Natural killer cell (primary cell): ENCODE results near the gene ASPSCR1. TPM values are rescaled to one million over a fixed set of nuclear protein-coding genes. Genes with fewer than 3 reads are reported as not detected.

Experiments
- ATAC-seq, 3 donors: fragments of 150-1000 bp in 2 of 3; fragments of 200-7000 bp in 1 of 3; cut with Tn5 transposase; 1 replicate in 1 of 3; 2 replicates in 2 of 3; pipeline ENCODE4 v1.10.0; 2021; ENCODE audit warnings: mild to moderate bottlenecking in 2 of 3, moderate library complexity in 2 of 3
- DNase-seq, 2 donors: peaks; one replicate each; pipeline versions ENCODE4 v3.0.0 to v3.0.0-alpha.2; 2013 to 2021; ENCODE audit warnings: mixed read lengths in 1 of 2
- H3K27ac ChIP-seq: one replicate; pipeline ENCODE4 v1.5.1; 2013; ENCODE audit warnings: mild to moderate bottlenecking, low read length
- H3K27me3 ChIP-seq: one replicate; pipeline ENCODE4 v1.6.1; 2013; ENCODE audit warnings: low read length; ENCODE audit not compliant: control insufficient read depth, insufficient read depth
- H3K36me3 ChIP-seq: one replicate; pipeline ENCODE4 v1.6.1; 2013; ENCODE audit warnings: low read length; ENCODE audit not compliant: control insufficient read depth, insufficient read depth
- H3K4me1 ChIP-seq: one replicate; pipeline ENCODE4 v1.6.1; 2013; ENCODE audit warnings: low read length; ENCODE audit not compliant: control insufficient read depth, insufficient read depth
- H3K4me3 ChIP-seq: one replicate; pipeline ENCODE4 v1.5.1; 2013; ENCODE audit warnings: low read length
- H3K9me3 ChIP-seq: one replicate; pipeline ENCODE4 v1.6.1; 2013; ENCODE audit warnings: low read length; ENCODE audit not compliant: control insufficient read depth, insufficient read depth
- H3K27ac Mint-ChIP-seq, 2 donors: one replicate each; pipeline ENCODE4 v1.8.0; 2022; ENCODE audit warnings: mild to moderate bottlenecking in 2 of 2, mixed read lengths in 2 of 2, moderate library complexity in 1 of 2
- H3K27me3 Mint-ChIP-seq, 2 donors: one replicate each; pipeline ENCODE4 v1.8.0; 2022; ENCODE audit warnings: low read depth in 2 of 2, mixed read lengths in 2 of 2
- H3K36me3 Mint-ChIP-seq: one replicate; pipeline ENCODE4 v1.8.0; 2022; ENCODE audit warnings: mixed read lengths
- H3K4me1 Mint-ChIP-seq, 2 donors: one replicate each; pipeline ENCODE4 v1.8.0; 2022; ENCODE audit warnings: mixed read lengths in 2 of 2
- H3K4me3 Mint-ChIP-seq: one replicate; pipeline ENCODE4 v1.8.0; 2022; ENCODE audit warnings: mild to moderate bottlenecking, moderate library complexity, mixed read lengths
- H3K9me3 Mint-ChIP-seq, 2 donors: one replicate each; pipeline ENCODE4 v1.8.0; 2022; ENCODE audit warnings: mixed read lengths in 2 of 2
- CTCF ChIP-seq: fragments of 200-600 bp; IDR thresholded peaks from one replicate; pipeline ENCODE4 v1.8.0; 2022; ENCODE audit warnings: antibody characterized with exemption
- WGBS: methylation state at CpG from one replicate; pipeline ENCODE4 v1.1.7; 2013; ENCODE audit warnings: missing lambda C conversion rate; ENCODE audit not compliant: insufficient coverage; 5-methylcytosine and 5-hydroxymethylcytosine counted together
- intact Hi-C: fragments of 100-400 bp; cut with micrococcal nuclease; formaldehyde crosslinking; loops from one replicate; pipeline ENCODE4 v1.14.2; 2022
- total RNA-seq, 4 donors: library from RNA; stranded (reverse); fragments of 120-200 nt in 1 of 4; gene quantifications; one replicate each; pipeline versions ENCODE4 v1.2.3 to v1.2.4, GENCODE V29; 2013 to 2022

The ASPSCR1 gene
- total RNA-seq, 3 donors from 2014 or later (not counting 1 experiment from before 2014, with no cell fraction given), result 29.7 to 43.5 (median 40.8) TPM

- Mint-ChIP-seq H3K36me3 (no peaks in the 10 kb centered on the region), H3K27ac (no peak overlapping the region), H3K4me3 (no peak overlapping the region), H3K4me1 (no peaks in the 10 kb centered on the region), H3K9me3 (no peaks in the 10 kb centered on the region), H3K27me3 (no peaks in the 10 kb centered on the region)
- intact Hi-C loops, result no loop called here
- DNase-seq, result no peak
- H3K27me3 ChIP-seq, result no peaks in the 10 kb centered on the region
- H3K4me3 ChIP-seq, result no peak overlapping the region
- ATAC-seq, result no peak
- no peak for TF ChIP-seq CTCF
- H3K27ac ChIP-seq, result no peak overlapping the region
- no peaks in the 10 kb centered on the region for H3K9me3 ChIP-seq
- H3K4me1 ChIP-seq, result no peaks in the 10 kb centered on the region
- WGBS, result 97% methylated on average over 7 of the region's 7 CpGs
- H3K36me3 ChIP-seq, result peaks cover 3% of the 10 kb centered on the region
Observed at GRCh38 chr17:81998212-81998611, 20.8 kb downstream of the ASPSCR1 start.

GRCh38 chr17:81998691-81999438 is 21.4 kb downstream of the ASPSCR1 start:
- Histone ChIP-seq H3K4me3 (no peak overlapping the region), H3K9me3 (no peaks in the 10 kb centered on the region), H3K27ac (no peak overlapping the region), H3K4me1 (no peaks in the 10 kb centered on the region), H3K27me3 (no peaks in the 10 kb centered on the region), H3K36me3 (peaks cover 3% of the 10 kb centered on the region)
- H3K9me3 Mint-ChIP-seq, result no peaks in the 10 kb centered on the region
- H3K4me1 Mint-ChIP-seq, result no peaks in the 10 kb centered on the region
- no peak for ATAC-seq
- H3K27ac Mint-ChIP-seq, result no peak overlapping the region
- no peak for TF ChIP-seq CTCF
- intact Hi-C loops, result no loop called here
- no peaks in the 10 kb centered on the region for H3K36me3 Mint-ChIP-seq
- WGBS, result 89% methylated on average over 14 of the region's 14 CpGs
- no peak for DNase-seq
- no peak overlapping the region for H3K4me3 Mint-ChIP-seq
- no peaks in the 10 kb centered on the region for H3K27me3 Mint-ChIP-seq

GRCh38 chr17:81999587-81999975 is 22.2 kb downstream of the ASPSCR1 start:
- intact Hi-C loops, result no loop called here
- no peaks in the 10 kb centered on the region for H3K27me3 Mint-ChIP-seq
- H3K4me3 Mint-ChIP-seq, result no peak overlapping the region
- ATAC-seq, result no peak
- Histone ChIP-seq H3K27me3 (no peaks in the 10 kb centered on the region), H3K27ac (no peak overlapping the region), H3K4me3 (no peak overlapping the region), H3K36me3 (peaks cover 3% of the 10 kb centered on the region), H3K9me3 (no peaks in the 10 kb centered on the region), H3K4me1 (no peaks in the 10 kb centered on the region)
- no peak overlapping the region for H3K27ac Mint-ChIP-seq
- no peaks in the 10 kb centered on the region for H3K9me3 Mint-ChIP-seq
- WGBS, result 93% methylated on average over 12 of the region's 12 CpGs
- no peaks in the 10 kb centered on the region for H3K4me1 Mint-ChIP-seq
- no peak for DNase-seq
- H3K36me3 Mint-ChIP-seq, result no peaks in the 10 kb centered on the region
- no peak for TF ChIP-seq CTCF
